HG03565 (cell line): Measurements from ENCODE around the gene ACE.

Source experiments
- ATAC-seq: cut with Tn5 transposase; IDR thresholded peaks from one replicate; pipeline ENCODE4 v1.9.1; 2021; ENCODE audit warnings: mild to moderate bottlenecking, moderate library complexity; ENCODE audit not compliant: unreplicated experiment

Gene ACE

GRCh38 chr17:63474174-63474573 is 2.7 kb upstream of the ACE start:
- ATAC-seq = no peak

- no peak for ATAC-seq
These were observed 2.0 kb upstream of the ACE start for GRCh38 chr17:63474586-63475460.

GRCh38 chr17:63475491-63476412 is 1.1 kb upstream of the ACE start:
- no peak for ATAC-seq

- no peak for ATAC-seq
These were observed 405 bp upstream of the ACE start for GRCh38 chr17:63476459-63476853.

- no peak for ATAC-seq
These were observed 899 bp downstream of the ACE start for GRCh38 chr17:63477480-63478440.

- ATAC-seq = no peak
These were observed 2.1 kb downstream of the ACE start for GRCh38 chr17:63478814-63479494.

GRCh38 chr17:63479495-63480184 is 2.8 kb downstream of the ACE start:
- no peak for ATAC-seq

- no peak for ATAC-seq
These were observed 3.4 kb downstream of the ACE start for GRCh38 chr17:63480192-63480784.

- no peak for ATAC-seq
These were observed 4.1 kb downstream of the ACE start for GRCh38 chr17:63480826-63481487.

GRCh38 chr17:63481488-63481870 is 4.6 kb downstream of the ACE start:
- no peak for ATAC-seq

- ATAC-seq = no peak
These were observed 5.6 kb downstream of the ACE start for GRCh38 chr17:63482509-63482908.

GRCh38 chr17:63483038-63483437 is 6.2 kb downstream of the ACE start:
- no peak for ATAC-seq

- ATAC-seq = no peak
These were observed 7.1 kb downstream of the ACE start for GRCh38 chr17:63483655-63484575.

- ATAC-seq = no peak
These were observed 9.6 kb downstream of the ACE start for GRCh38 chr17:63486317-63487013.

GRCh38 chr17:63487014-63487339 is 10.1 kb downstream of the ACE start:
- ATAC-seq = no peak

GRCh38 chr17:63488851-63489250 is 12.0 kb downstream of the ACE start:
- no peak for ATAC-seq

- no peak for ATAC-seq
These were observed 12.4 kb downstream of the ACE start for GRCh38 chr17:63489291-63489690.
